Measurements from ENCODE around the gene ZNF200. TPM values are rescaled to one million over a fixed set of nuclear protein-coding genes. Genes with fewer than 3 reads are reported as not detected.

The ZNF200 gene
- polyA plus RNA-seq, 1 experiment = 4.0 TPM

DNA sequence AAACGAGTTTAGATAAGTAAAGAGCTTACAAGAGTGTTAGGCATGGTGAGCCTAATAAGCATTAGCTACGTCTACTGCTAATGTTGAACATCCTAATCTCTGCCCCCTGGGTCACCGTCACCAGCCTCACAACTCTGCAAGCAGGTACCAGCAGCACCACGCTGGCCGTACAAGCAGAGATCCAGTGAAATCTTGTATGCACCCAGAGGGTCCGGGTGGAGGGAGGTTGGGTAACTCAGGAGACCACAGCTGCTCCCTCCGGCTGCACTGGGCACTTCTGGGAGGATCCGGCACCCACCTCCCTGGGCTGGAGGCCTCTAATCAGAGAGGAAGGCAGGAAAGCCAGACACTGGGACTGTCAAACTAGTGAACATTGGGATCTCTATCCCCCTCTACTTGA lies 55.3 kb downstream of the ZNF200 start:
- ChIA-PET POLR2A (no interaction called here), CTCF (no interaction called here)
- Histone ChIP-seq H3K4me3 (ENCODE audit: low read depth, low read length) (no peak overlapping the region), H3K36me3 (ENCODE audit: control insufficient read depth, insufficient read depth, low read length) (no peaks in the 10 kb centered on the region), H3K27me3 (ENCODE audit: control insufficient read depth, insufficient read depth, low read length) (peaks cover 5% of the 10 kb centered on the region)
- TF ChIP-seq, protein P1, sequence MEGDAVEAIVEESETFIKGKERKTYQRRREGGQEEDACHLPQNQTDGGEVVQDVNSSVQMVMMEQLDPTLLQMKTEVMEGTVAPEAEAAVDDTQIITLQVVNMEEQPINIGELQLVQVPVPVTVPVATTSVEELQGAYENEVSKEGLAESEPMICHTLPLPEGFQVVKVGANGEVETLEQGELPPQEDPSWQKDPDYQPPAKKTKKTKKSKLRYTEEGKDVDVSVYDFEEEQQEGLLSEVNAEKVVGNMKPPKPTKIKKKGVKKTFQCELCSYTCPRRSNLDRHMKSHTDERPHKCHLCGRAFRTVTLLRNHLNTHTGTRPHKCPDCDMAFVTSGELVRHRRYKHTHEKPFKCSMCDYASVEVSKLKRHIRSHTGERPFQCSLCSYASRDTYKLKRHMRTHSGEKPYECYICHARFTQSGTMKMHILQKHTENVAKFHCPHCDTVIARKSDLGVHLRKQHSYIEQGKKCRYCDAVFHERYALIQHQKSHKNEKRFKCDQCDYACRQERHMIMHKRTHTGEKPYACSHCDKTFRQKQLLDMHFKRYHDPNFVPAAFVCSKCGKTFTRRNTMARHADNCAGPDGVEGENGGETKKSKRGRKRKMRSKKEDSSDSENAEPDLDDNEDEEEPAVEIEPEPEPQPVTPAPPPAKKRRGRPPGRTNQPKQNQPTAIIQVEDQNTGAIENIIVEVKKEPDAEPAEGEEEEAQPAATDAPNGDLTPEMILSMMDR (IDR thresholded peaks at IDR 0.05; ENCODE audit: insufficient read depth, low read depth, low read length) = no peak
- no peak for DNase-seq (ENCODE audit: low read depth)

DNA sequence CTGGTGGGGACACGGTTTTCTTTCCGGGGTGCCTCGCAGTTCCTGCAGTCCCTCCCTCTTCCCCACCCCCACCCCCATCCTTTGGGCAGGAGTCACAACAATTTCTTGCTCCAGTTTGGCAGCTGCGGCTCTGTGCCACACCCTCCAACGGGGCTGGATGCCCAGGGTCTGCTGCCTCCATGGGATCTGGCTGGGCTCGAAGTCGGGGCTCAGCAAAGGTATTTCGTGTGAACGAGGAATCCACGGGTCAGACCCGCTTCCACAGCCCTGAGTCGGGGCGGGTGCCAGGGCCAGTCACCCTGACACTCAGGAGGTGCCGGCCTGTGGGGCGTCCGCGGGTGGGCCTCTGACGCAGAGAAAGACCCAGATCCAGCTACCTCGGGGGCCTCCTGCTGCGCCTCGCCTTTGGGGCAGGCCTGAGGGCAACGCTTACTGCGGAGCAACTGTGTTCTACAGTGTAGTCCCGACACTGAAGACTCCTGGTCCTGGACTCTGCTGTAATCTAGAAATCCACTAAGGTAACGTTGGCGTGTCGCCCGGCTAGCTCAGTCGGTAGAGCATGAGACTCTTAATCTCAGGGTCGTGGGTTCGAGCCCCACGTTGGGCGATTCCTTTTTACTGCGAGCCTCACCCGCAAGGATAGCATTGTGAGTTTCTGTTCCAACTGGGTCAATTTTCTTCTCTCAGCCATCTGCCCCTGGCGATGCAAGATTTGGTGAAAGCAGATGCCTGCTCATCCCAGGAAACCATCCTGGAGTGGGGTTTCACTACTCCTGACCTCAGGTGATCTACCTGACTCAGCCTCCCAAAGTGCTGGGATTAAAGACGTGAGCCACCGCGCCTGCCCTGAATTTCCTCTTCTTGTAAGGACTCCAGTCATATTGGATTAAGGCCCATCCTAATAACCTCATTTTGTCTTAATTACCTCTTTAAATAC lies 59.5 kb downstream of the ZNF200 start:
- no peaks in the 10 kb centered on the region for H3K36me3 ChIP-seq (ENCODE audit: control insufficient read depth, insufficient read depth, low read length)
- no peak for DNase-seq (ENCODE audit: low read depth)
- TF ChIP-seq, protein P1 (IDR thresholded peaks at IDR 0.05; ENCODE audit: insufficient read depth, low read depth, low read length) = no peak
- peak overlapping the region; percentile 7; the same call in 1 of the 2 replicates for H3K4me3 ChIP-seq (ENCODE audit: low read depth, low read length)
- ChIA-PET POLR2A (no interaction called here), CTCF (interaction anchor here (0.6 kb wide), 1 partner anchor 11 kb away, joined by 3 read pairs; no protein-coding TSS in a partner anchor)
- peaks cover 5% of the 10 kb centered on the region for H3K27me3 ChIP-seq (ENCODE audit: control insufficient read depth, insufficient read depth, low read length)

DNA sequence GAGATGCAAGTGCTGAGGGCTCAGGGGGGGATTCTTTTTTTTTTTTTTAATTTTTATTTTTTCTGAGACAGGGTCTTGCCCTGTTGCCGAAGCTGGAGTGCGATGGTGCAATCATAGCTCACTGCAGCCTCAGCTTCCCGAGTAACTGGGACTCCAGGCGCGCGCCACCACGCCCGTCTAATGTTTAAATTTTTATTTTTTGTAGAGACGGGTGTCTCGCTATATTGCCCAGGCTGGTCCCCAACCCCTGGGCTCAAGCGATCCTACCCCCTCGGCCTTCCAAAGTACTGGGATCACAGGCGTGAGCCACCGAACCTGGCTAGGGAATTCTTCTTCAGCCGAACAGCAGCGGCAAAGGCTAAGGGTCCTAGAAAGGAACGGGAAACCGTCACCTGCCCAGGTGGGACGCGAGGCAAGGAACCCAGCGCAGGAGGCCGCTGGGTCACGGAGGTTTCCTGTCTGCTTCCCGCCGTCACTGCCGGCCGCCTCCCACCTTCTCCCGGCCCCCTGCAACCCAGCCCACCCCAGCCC lies 60.3 kb downstream of the ZNF200 start:
- DNase-seq (ENCODE audit: low read depth) = no peak
- CTCF ChIA-PET = interaction anchor here (1.4 kb wide), 1 partner anchor 8 kb away, joined by 5 read pairs; no protein-coding TSS in a partner anchor
- Histone ChIP-seq H3K27me3 (ENCODE audit: control insufficient read depth, insufficient read depth, low read length) (peaks cover 8% of the 10 kb centered on the region), H3K4me3 (ENCODE audit: low read depth, low read length) (no peak overlapping the region), H3K36me3 (ENCODE audit: control insufficient read depth, insufficient read depth, low read length) (no peaks in the 10 kb centered on the region)
- POLR2A ChIA-PET = no interaction called here
- TF ChIP-seq, protein P1 (IDR thresholded peaks at IDR 0.05; ENCODE audit: insufficient read depth, low read depth, low read length) = no peak; the same call in 1 of the 2 replicates

DNA sequence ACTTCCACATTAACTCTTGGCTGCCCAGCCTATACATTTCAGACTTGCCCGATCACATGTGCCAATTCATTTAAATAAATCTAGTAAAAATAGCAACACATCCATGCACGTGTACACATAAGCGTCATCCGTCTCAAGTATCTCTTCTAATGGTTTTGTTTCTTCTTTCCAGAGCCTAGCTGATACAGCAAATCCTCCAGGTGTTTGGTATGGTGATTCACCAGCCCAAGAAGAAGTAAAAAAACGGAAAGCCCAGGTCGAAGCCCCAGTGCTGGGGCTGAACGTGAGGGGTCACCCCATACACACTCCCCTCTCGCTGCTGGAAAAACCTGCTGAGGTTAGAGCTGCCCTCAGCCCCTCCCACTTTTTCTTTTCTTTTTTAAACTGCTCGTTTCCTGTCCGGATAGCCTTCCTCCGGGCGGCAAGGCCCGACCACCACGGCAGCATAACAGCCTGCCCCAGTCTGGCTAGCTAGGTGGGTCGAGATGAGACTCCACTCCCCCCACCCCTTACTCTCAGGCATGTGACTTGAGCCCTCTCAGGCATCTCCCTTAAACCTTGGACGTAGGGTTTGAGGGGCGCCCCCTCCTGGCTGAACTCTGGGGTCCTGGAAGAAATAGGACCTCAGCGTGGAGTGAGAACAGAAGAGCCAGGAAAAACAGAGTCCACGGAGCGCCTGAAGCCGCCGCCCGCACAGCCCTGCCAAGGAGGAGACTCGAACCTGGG lies 60.9 kb downstream of the ZNF200 start:
- peaks cover 9% of the 10 kb centered on the region for H3K27me3 ChIP-seq (ENCODE audit: control insufficient read depth, insufficient read depth, low read length)
- TF ChIP-seq, protein P1 (IDR thresholded peaks at IDR 0.05; ENCODE audit: insufficient read depth, low read depth, low read length) = peak; percentile 26
- no peak overlapping the region for H3K4me3 ChIP-seq (ENCODE audit: low read depth, low read length)
- DNase-seq (ENCODE audit: low read depth) = no peak
- ChIA-PET CTCF (interaction anchor here (0.6 to 1.4 kb wide), 3 partner anchors 9 to 1069 kb away, joined by 3 to 5 read pairs (median 3); no protein-coding TSS in a partner anchor), POLR2A (no interaction called here)
- no peaks in the 10 kb centered on the region for H3K36me3 ChIP-seq (ENCODE audit: control insufficient read depth, insufficient read depth, low read length)

Other genes starting within 250 kb of the ZNF200 start
- not detected in 2 replicates for gene CLDN9, start 222.2 kb downstream of the ZNF200 start, polyA plus RNA-seq (2011; rRNA removed)
- gene CLDN6, start 217.0 kb downstream of the ZNF200 start, polyA plus RNA-seq (2011; rRNA removed) = 0.12 TPM in 1 of 2 replicates, not detected in the other
- 218 and 282 TPM in 2 replicates for gene TNFRSF12A, start 214.8 kb downstream of the ZNF200 start, polyA plus RNA-seq (2011; rRNA removed)
- 26.2 and 33.7 TPM in 2 replicates for gene HCFC1R1, start 211.2 kb downstream of the ZNF200 start, polyA plus RNA-seq (2011; rRNA removed)
- gene THOC6, start 211.1 kb downstream of the ZNF200 start, polyA plus RNA-seq (2011; rRNA removed) = 11.0 and 20.5 TPM in 2 replicates
- gene BICDL2, start 198.2 kb downstream of the ZNF200 start, polyA plus RNA-seq (2011; rRNA removed) = 0.04 and 0.09 TPM in 2 replicates
- 0.01 and 0.02 TPM in 2 replicates for gene MMP25, start 188.6 kb downstream of the ZNF200 start, polyA plus RNA-seq (2011; rRNA removed)
- 11.3 and 18.1 TPM in 2 replicates for gene IL32, start 169.5 kb downstream of the ZNF200 start, polyA plus RNA-seq (2011; rRNA removed)
- gene ZSCAN10, start 135.9 kb downstream of the ZNF200 start, polyA plus RNA-seq (2011; rRNA removed) = not detected in 2 replicates
- gene ZNF205, start 122.6 kb downstream of the ZNF200 start, polyA plus RNA-seq (2011; rRNA removed) = 4.2 and 9.0 TPM in 2 replicates
- 0.63 and 0.77 TPM in 2 replicates for gene ZNF213, start 100.1 kb downstream of the ZNF200 start, polyA plus RNA-seq (2011; rRNA removed)
- 0.33 and 0.64 TPM in 2 replicates for gene OR1F1, start 47.0 kb downstream of the ZNF200 start, polyA plus RNA-seq (2011; rRNA removed)
- gene MEFV, start 21.5 kb upstream of the ZNF200 start, polyA plus RNA-seq (2011; rRNA removed) = not detected in 2 replicates
- 12.9 and 14.2 TPM in 2 replicates for gene ZNF263, start 48.3 kb upstream of the ZNF200 start, polyA plus RNA-seq (2011; rRNA removed)
- gene TIGD7, start 70.3 kb upstream of the ZNF200 start, polyA plus RNA-seq (2011; rRNA removed) = 2.0 and 3.7 TPM in 2 replicates
- gene ZNF75A, start 70.3 kb upstream of the ZNF200 start, polyA plus RNA-seq (2011; rRNA removed) = 9.6 and 13.6 TPM in 2 replicates
- 0.17 TPM in 1 of 2 replicates, not detected in the other for gene OR2C1, start 120.7 kb upstream of the ZNF200 start, polyA plus RNA-seq (2011; rRNA removed)
- 13.8 and 14.0 TPM in 2 replicates for gene ZSCAN32, start 165.8 kb upstream of the ZNF200 start, polyA plus RNA-seq (2011; rRNA removed)
- gene ZNF174, start 166.1 kb upstream of the ZNF200 start, polyA plus RNA-seq (2011; rRNA removed) = 10.0 and 10.6 TPM in 2 replicates
- 0.93 and 1.5 TPM in 2 replicates for gene ZNF597, start 208.3 kb upstream of the ZNF200 start, polyA plus RNA-seq (2011; rRNA removed)
- 21.7 and 30.7 TPM in 2 replicates for gene NAA60, start 208.5 kb upstream of the ZNF200 start, polyA plus RNA-seq (2011; rRNA removed)